Choroid plexus epithelial cell (primary cell): ENCODE data around the gene RIN3.

Experiments
- DNase-seq: peaks from one replicate; pipeline ENCODE4 v3.0.0-alpha.2; 2010; ENCODE audit warnings: low read depth
- H3K4me3 ChIP-seq: 2 replicates; pipeline ENCODE4 v1.5.1; 2011; ENCODE audit warnings: low read depth, mild to moderate bottlenecking, control low read depth, low read length, moderate library complexity
- CTCF ChIP-seq: conservative IDR thresholded peaks from 2 replicates; pipeline ENCODE4 v1.5.1; 2011; ENCODE audit warnings: low read depth, mild to moderate bottlenecking, control low read depth, inconsistent platforms, low read length, moderate library complexity

The RIN3 gene

GRCh38 chr14:92616178-92616577 is 102.6 kb downstream of the RIN3 start:
- TF ChIP-seq CTCF, result no peak
- no peak for DNase-seq
- H3K4me3 ChIP-seq, result no peak overlapping the region

- H3K4me3 ChIP-seq, result no peak overlapping the region
- DNase-seq, result no peak
- TF ChIP-seq CTCF, result no peak
Measured at GRCh38 chr14:92617581-92617980, 104.0 kb downstream of the RIN3 start.

- TF ChIP-seq CTCF, result no peak
- H3K4me3 ChIP-seq, result no peak overlapping the region
- no peak for DNase-seq
Measured at GRCh38 chr14:92619671-92620456, 106.3 kb downstream of the RIN3 start.

GRCh38 chr14:92622311-92622710 is 108.7 kb downstream of the RIN3 start:
- no peak for TF ChIP-seq CTCF
- H3K4me3 ChIP-seq, result no peak overlapping the region
- no peak for DNase-seq

GRCh38 chr14:92624764-92625163 is 111.2 kb downstream of the RIN3 start:
- H3K4me3 ChIP-seq, result no peak overlapping the region
- peak; percentile 12 for DNase-seq
- no peak for TF ChIP-seq CTCF

GRCh38 chr14:92625213-92625612 is 111.6 kb downstream of the RIN3 start:
- DNase-seq, result peak; percentile 87
- TF ChIP-seq CTCF, result no peak
- no peak overlapping the region for H3K4me3 ChIP-seq

- no peak for DNase-seq
- no peak overlapping the region for H3K4me3 ChIP-seq
- no peak for TF ChIP-seq CTCF
Measured at GRCh38 chr14:92626041-92626440, 112.5 kb downstream of the RIN3 start.
